Karpas-422 (cell line): Measurements from ENCODE around the gene LAMC2. TPM values are rescaled to one million over a fixed set of nuclear protein-coding genes. Genes with fewer than 3 reads are reported as not detected.

Experiments used
- DNase-seq: peaks from one replicate; pipeline ENCODE4 v3.0.0-alpha.2; 2015
- H2AFZ ChIP-seq: fragments of 200-600 bp; sonication (generic); 2 replicates; pipeline ENCODE4 v1.6.1; 2014; ENCODE audit warnings: antibody characterized with exemption, low read length, mixed read lengths
- H3K27ac ChIP-seq: fragments of 200-600 bp; sonication (generic); 2 replicates; pipeline ENCODE4 v1.5.1; 2014; ENCODE audit warnings: mild to moderate bottlenecking, low read length, moderate library complexity
- H3K27me3 ChIP-seq: fragments of 200-600 bp; sonication (generic); 2 replicates; pipeline ENCODE4 v1.6.1; 2014; ENCODE audit warnings: low read length, mixed read lengths
- H3K36me3 ChIP-seq: fragments of 200-600 bp; sonication (generic); 2 replicates; pipeline ENCODE4 v1.6.1; 2014; ENCODE audit warnings: low read length, mixed read lengths; ENCODE audit not compliant: insufficient read depth
- H3K4me1 ChIP-seq: fragments of 200-600 bp; sonication (generic); 2 replicates; pipeline ENCODE4 v1.6.1; 2014; ENCODE audit warnings: mild to moderate bottlenecking, low read length, mixed read lengths
- H3K4me2 ChIP-seq: fragments of 200-600 bp; sonication (generic); 2 replicates; pipeline ENCODE4 v1.6.1; 2014; ENCODE audit warnings: low read length, low read depth, mild to moderate bottlenecking; ENCODE audit not compliant: poor library complexity, severe bottlenecking
- H3K4me3 ChIP-seq: fragments of 200-600 bp; sonication (generic); 2 replicates; pipeline ENCODE4 v1.5.1; 2014; ENCODE audit warnings: mild to moderate bottlenecking, antibody characterized with exemption, low read length, mixed read lengths
- H3K79me2 ChIP-seq: fragments of 200-600 bp; sonication (generic); 2 replicates; pipeline ENCODE4 v1.6.1; 2014; ENCODE audit warnings: mild to moderate bottlenecking, low read length, mixed read lengths
- H3K9ac ChIP-seq: fragments of 200-600 bp; sonication (generic); 2 replicates; pipeline ENCODE4 v1.6.0; 2014; ENCODE audit warnings: low read length
- H3K9me2 ChIP-seq: fragments of 200-600 bp; sonication (generic), shearing (Covaris generic); replicated peaks from 2 replicates; pipeline ENCODE4 v1.6.0; 2014; ENCODE audit warnings: mild to moderate bottlenecking, low read length, moderate library complexity; ENCODE audit not compliant: insufficient read depth
- H3K9me3 ChIP-seq: fragments of 300-700, 200-600 bp; sonication (generic); 2 replicates; pipeline ENCODE4 v1.6.1; 2014; ENCODE audit warnings: low read length, mixed read lengths
- H4K20me1 ChIP-seq: fragments of 200-600 bp; sonication (generic); 2 replicates; pipeline ENCODE4 v1.6.1; 2014; ENCODE audit warnings: mild to moderate bottlenecking, antibody characterized with exemption, low read length, low read depth; ENCODE audit not compliant: insufficient read depth
- total RNA-seq: library from RNA; depleted of rRNA; stranded (reverse); fragments of >200 nt; shearing (Covaris generic); gene quantifications from 2 replicates; pipeline ENCODE4 v1.2.3, GENCODE V29; 2014; ENCODE audit warnings: low replicate concordance

The LAMC2 gene
- total RNA-seq, 1 experiment from 2014 or later, result not detected

GRCh38 chr1:183163316-183163715 lies 22.7 kb upstream of the LAMC2 start:
- Histone ChIP-seq H3K4me1 (no peaks in the 10 kb centered on the region), H3K79me2 (no peaks in the 10 kb centered on the region), H3K9me3 (no peaks in the 10 kb centered on the region), H3K27ac (no peak overlapping the region), H3K9ac (no peak overlapping the region), H4K20me1 (no peaks in the 10 kb centered on the region), H3K4me2 (no peak overlapping the region), H3K27me3 (no peaks in the 10 kb centered on the region), H3K36me3 (no peaks in the 10 kb centered on the region), H3K4me3 (no peak overlapping the region), H2AFZ (no peak overlapping the region), H3K9me2 (no peaks in the 10 kb centered on the region)
- no peak for DNase-seq

DNA sequence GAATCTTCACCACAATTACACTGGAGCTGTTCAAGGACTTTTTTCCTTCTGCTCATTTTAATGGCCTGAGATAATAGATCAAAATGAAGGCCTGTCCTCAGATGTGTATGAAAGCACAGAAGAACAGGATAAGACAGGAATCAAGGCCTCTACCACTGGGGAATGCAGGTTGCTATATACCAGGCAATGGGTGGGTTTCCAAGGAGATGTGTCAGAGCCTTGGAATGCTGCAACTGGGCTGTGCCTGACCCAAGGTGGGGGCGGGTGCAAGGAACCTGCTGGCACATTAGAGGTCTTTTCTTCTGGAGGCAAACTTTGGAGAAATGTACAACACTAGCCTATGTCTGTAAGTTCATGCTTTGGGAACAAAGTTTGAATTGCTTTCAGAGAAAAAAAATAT lies 21.7 kb upstream of the LAMC2 start:
- Histone ChIP-seq H3K9me2 (no peaks in the 10 kb centered on the region), H3K36me3 (no peaks in the 10 kb centered on the region), H2AFZ (no peak overlapping the region), H3K27me3 (no peaks in the 10 kb centered on the region), H3K4me1 (no peaks in the 10 kb centered on the region), H3K9me3 (no peaks in the 10 kb centered on the region), H3K4me2 (no peak overlapping the region), H4K20me1 (no peaks in the 10 kb centered on the region), H3K79me2 (no peaks in the 10 kb centered on the region), H3K9ac (no peak overlapping the region), H3K27ac (no peak overlapping the region), H3K4me3 (no peak overlapping the region)
- no peak for DNase-seq

DNA sequence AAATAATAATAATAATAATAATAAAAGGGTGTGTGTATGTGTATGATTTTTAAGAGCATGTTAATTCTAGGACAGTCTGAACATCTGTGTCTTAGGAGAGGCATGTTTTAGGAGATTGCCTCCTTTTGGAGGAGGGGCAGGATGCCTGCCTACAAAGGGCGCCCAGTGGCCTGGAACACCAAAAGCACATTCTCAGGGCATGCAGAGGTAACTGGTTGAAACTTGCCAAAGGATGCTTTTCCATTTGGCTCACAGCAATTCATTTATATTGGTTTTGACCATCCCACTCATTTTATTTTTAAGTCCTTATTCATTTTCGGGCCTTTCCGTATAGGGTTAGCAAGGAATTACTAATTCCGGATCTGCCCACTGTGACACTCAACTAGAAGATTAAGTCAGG lies 21.1 kb upstream of the LAMC2 start:
- H3K27me3 ChIP-seq, result no peaks in the 10 kb centered on the region
- no peaks in the 10 kb centered on the region for H3K9me2 ChIP-seq
- no peak for DNase-seq
- H3K4me3 ChIP-seq, result no peak overlapping the region
- H3K4me1 ChIP-seq, result no peaks in the 10 kb centered on the region
- no peaks in the 10 kb centered on the region for H3K9me3 ChIP-seq
- H3K79me2 ChIP-seq, result no peaks in the 10 kb centered on the region
- H3K9ac ChIP-seq, result no peak overlapping the region
- no peaks in the 10 kb centered on the region for H4K20me1 ChIP-seq
- no peak overlapping the region for H2AFZ ChIP-seq
- H3K4me2 ChIP-seq, result no peak overlapping the region
- no peaks in the 10 kb centered on the region for H3K36me3 ChIP-seq
- H3K27ac ChIP-seq, result no peak overlapping the region

DNA sequence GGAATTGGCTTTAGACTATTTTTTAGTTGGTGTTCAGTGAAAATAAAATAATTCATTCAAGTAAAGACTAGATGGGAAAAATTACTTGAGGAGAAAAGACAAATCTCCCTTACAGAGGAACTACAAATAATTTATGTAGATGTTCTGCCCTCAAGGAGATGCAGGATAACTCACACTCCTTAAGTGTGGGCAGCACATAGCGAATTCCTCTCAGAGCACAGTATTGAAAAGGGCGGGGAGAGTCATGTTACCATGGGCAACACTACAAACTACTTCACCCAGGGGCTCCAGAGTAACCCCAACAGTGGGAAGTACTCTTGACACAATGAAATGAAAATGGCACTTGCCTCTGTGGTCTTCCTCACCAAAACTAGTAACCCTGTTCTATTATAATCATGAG lies 20.6 kb upstream of the LAMC2 start:
- Histone ChIP-seq H3K36me3 (no peaks in the 10 kb centered on the region), H3K79me2 (no peaks in the 10 kb centered on the region), H3K9me3 (no peaks in the 10 kb centered on the region), H3K27ac (no peak overlapping the region), H4K20me1 (no peaks in the 10 kb centered on the region), H3K9me2 (no peaks in the 10 kb centered on the region), H3K4me1 (no peaks in the 10 kb centered on the region), H3K4me3 (no peak overlapping the region), H2AFZ (no peak overlapping the region), H3K9ac (no peak overlapping the region), H3K4me2 (no peak overlapping the region), H3K27me3 (no peaks in the 10 kb centered on the region)
- no peak for DNase-seq

- Histone ChIP-seq H3K4me1 (no peaks in the 10 kb centered on the region), H3K4me2 (no peak overlapping the region), H3K79me2 (no peaks in the 10 kb centered on the region), H3K9ac (no peak overlapping the region), H2AFZ (no peak overlapping the region), H3K4me3 (no peak overlapping the region), H3K9me3 (no peaks in the 10 kb centered on the region), H3K27ac (no peak overlapping the region), H3K27me3 (no peaks in the 10 kb centered on the region), H3K9me2 (no peaks in the 10 kb centered on the region), H4K20me1 (no peaks in the 10 kb centered on the region), H3K36me3 (no peaks in the 10 kb centered on the region)
- DNase-seq, result no peak
These were observed 19.6 kb upstream of the LAMC2 start for GRCh38 chr1:183166454-183166853.

DNA sequence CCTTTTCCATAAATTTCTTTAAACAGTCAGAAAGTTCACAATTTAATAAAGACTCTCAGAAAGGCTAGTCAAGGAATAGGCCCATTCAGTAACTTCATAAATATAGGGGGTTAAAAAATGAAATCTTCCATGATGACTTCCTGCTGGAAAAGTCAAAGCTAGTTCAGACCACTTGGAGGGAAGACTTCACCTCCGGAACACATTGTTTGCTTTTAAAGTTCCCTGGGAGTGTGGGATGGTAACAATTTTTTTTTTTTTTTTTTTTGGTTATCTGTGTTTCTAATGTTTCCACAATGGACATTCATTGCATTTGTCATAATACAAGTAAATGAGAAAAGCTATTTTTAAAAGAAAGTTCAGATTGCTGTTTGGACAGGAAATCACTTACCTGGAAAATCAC lies 18.4 kb upstream of the LAMC2 start:
- Histone ChIP-seq H3K4me3 (no peak overlapping the region), H3K27ac (no peak overlapping the region)

GRCh38 chr1:183168308-183168707 lies 17.8 kb upstream of the LAMC2 start:
- no peak overlapping the region for H3K27ac ChIP-seq
- no peaks in the 10 kb centered on the region for H3K36me3 ChIP-seq
- H3K9ac ChIP-seq, result no peak overlapping the region
- H3K9me2 ChIP-seq, result no peaks in the 10 kb centered on the region
- no peak overlapping the region for H3K4me2 ChIP-seq
- DNase-seq, result no peak
- H3K79me2 ChIP-seq, result no peaks in the 10 kb centered on the region
- H3K9me3 ChIP-seq, result no peaks in the 10 kb centered on the region
- H3K27me3 ChIP-seq, result no peaks in the 10 kb centered on the region
- H2AFZ ChIP-seq, result no peak overlapping the region
- H3K4me3 ChIP-seq, result no peak overlapping the region
- H3K4me1 ChIP-seq, result no peaks in the 10 kb centered on the region
- H4K20me1 ChIP-seq, result no peaks in the 10 kb centered on the region

More for the DNA sequence above, 18.4 kb upstream of the LAMC2 start:
- Histone ChIP-seq H3K9ac (no peak overlapping the region), H4K20me1 (no peaks in the 10 kb centered on the region), H3K9me3 (no peaks in the 10 kb centered on the region), H3K4me2 (no peak overlapping the region), H3K36me3 (no peaks in the 10 kb centered on the region), H2AFZ (no peak overlapping the region), H3K4me1 (no peaks in the 10 kb centered on the region), H3K9me2 (no peaks in the 10 kb centered on the region), H3K27me3 (no peaks in the 10 kb centered on the region), H3K79me2 (no peaks in the 10 kb centered on the region)
- no peak for DNase-seq

GRCh38 chr1:183173828-183174227 lies 12.2 kb upstream of the LAMC2 start:
- no peak for DNase-seq
- Histone ChIP-seq H3K79me2 (no peaks in the 10 kb centered on the region), H3K36me3 (no peaks in the 10 kb centered on the region), H3K27me3 (no peaks in the 10 kb centered on the region), H3K4me1 (no peaks in the 10 kb centered on the region), H2AFZ (no peak overlapping the region), H3K9me2 (no peaks in the 10 kb centered on the region), H4K20me1 (no peaks in the 10 kb centered on the region), H3K4me3 (no peak overlapping the region), H3K4me2 (no peak overlapping the region), H3K9ac (no peak overlapping the region), H3K27ac (no peak overlapping the region), H3K9me3 (no peaks in the 10 kb centered on the region)

- Histone ChIP-seq H3K9me2 (no peaks in the 10 kb centered on the region), H3K4me2 (no peak overlapping the region), H3K27ac (no peak overlapping the region), H3K9ac (no peak overlapping the region), H4K20me1 (no peaks in the 10 kb centered on the region), H3K4me3 (no peak overlapping the region), H3K27me3 (no peaks in the 10 kb centered on the region), H3K9me3 (no peaks in the 10 kb centered on the region), H3K79me2 (no peaks in the 10 kb centered on the region), H3K36me3 (no peaks in the 10 kb centered on the region), H3K4me1 (no peaks in the 10 kb centered on the region), H2AFZ (no peak overlapping the region)
- no peak for DNase-seq
These were observed 10.4 kb upstream of the LAMC2 start for GRCh38 chr1:183175631-183176030.
